HepG2 (cell line): ENCODE data around the gene UBE2E1. TPM values are rescaled to one million over a fixed set of nuclear protein-coding genes. Genes with fewer than 3 reads are reported as not detected.

Experiments
- ATAC-seq: fragments of 200-7000 bp; cut with Tn5 transposase; 3 replicates; pipeline ENCODE4 v1.9.1; 2020; ENCODE audit warnings: mild to moderate bottlenecking, moderate library complexity
- BruUV-seq: library from RNA; stranded (reverse); fragments of 400-500 nt; replicated peaks from 2 replicates; lab custom pipeline; 2021; lab: Mats Ljungman, UMichigan
- CTCF ChIA-PET: fragments of 300-600 bp; formaldehyde crosslinking; extraction: SDS; loops from one replicate; lab custom pipeline; 2021; ENCODE audit warnings: low total read pairs, inconsistent platforms, low intra/inter-chr PET ratio; lab: Yijun Ruan, JAX
- POLR2A ChIA-PET: fragments of 350-600 bp; sonication (Branson Sonifier 250); formaldehyde crosslinking; loops from one replicate; lab custom pipeline; 2020; ENCODE audit warnings: antibody characterized with exemption, inconsistent platforms; lab: Yijun Ruan, JAX
- DNase-seq: peaks from one replicate; pipeline ENCODE4 v3.0.0-alpha.2; 2015; ENCODE audit warnings: low spot score
- FAIRE-seq: peaks from 3 replicates; lab custom pipeline; 2011; peaks lifted over from hg19 to GRCh38; lab: Jason Lieb, UNC
- H2AFZ ChIP-seq: one replicate; pipeline ENCODE4 v1.6.1; 2011; ENCODE audit warnings: low read length, inconsistent platforms
- H3K27ac ChIP-seq: fragments of 300-600 bp; 3 replicates; pipeline ENCODE4 v1.8.0; 2011; ENCODE audit warnings: mixed run types, mild to moderate bottlenecking, mixed read lengths, low read length, inconsistent platforms; ENCODE audit not compliant: insufficient read depth; ENCODE audit errors: extremely low read length
- H3K27me3 ChIP-seq, 2 experiments: fragments of 200-600 bp in 1 of 2; 2 replicates in 1 of 2; 3 replicates in 1 of 2; pipeline versions ENCODE4 v1.6.0 to v1.8.0; 2011; ENCODE audit warnings: low read length in 2 of 2, mild to moderate bottlenecking in 2 of 2, moderate library complexity in 2 of 2, inconsistent platforms in 1 of 2; ENCODE audit not compliant: insufficient read depth in 2 of 2, control insufficient read depth in 1 of 2
- H3K36me3 ChIP-seq, 2 experiments: fragments of 200-600 bp in 1 of 2; replicated peaks in 1 of 2; 2 replicates in 1 of 2; 3 replicates in 1 of 2; pipeline versions ENCODE4 v1.5.1 to v1.8.0; 2011; ENCODE audit warnings: low read length in 2 of 2, inconsistent platforms in 1 of 2; ENCODE audit not compliant: insufficient read depth in 2 of 2, control insufficient read depth in 1 of 2
- H3K4me1 ChIP-seq: 2 replicates; pipeline ENCODE4 v1.5.1; 2012; ENCODE audit warnings: low read length, inconsistent platforms; ENCODE audit not compliant: insufficient read depth
- H3K4me2 ChIP-seq: 2 replicates; pipeline ENCODE4 v1.6.0; 2011; ENCODE audit warnings: low read depth, low read length, inconsistent platforms
- H3K4me3 ChIP-seq, 3 experiments: fragments of 200-600 bp in 1 of 3; sonication (generic), shearing (Covaris generic) in 1 of 3; replicated peaks in 1 of 3; 2 replicates each; pipeline ENCODE4 v1.5.1; 2011 to 2016; ENCODE audit warnings: low read length in 3 of 3, inconsistent platforms in 2 of 3, low read depth in 2 of 3, mild to moderate bottlenecking in 2 of 3, control low read depth in 1 of 3, mixed read lengths in 1 of 3; ENCODE audit not compliant: insufficient read depth in 1 of 3
- H3K79me2 ChIP-seq: one replicate; pipeline ENCODE4 v1.6.1; 2011; ENCODE audit warnings: low read length, inconsistent platforms; ENCODE audit not compliant: insufficient read depth
- H3K9ac ChIP-seq: 2 replicates; pipeline ENCODE4 v1.6.0; 2011; ENCODE audit warnings: mild to moderate bottlenecking, low read depth, low read length, inconsistent platforms; ENCODE audit not compliant: insufficient read depth
- H3K9me3 ChIP-seq: 2 replicates; pipeline ENCODE4 v1.5.1; 2012; ENCODE audit warnings: mild to moderate bottlenecking, low read length
- H4K20me1 ChIP-seq: 2 replicates; pipeline ENCODE4 v1.6.0; 2011; ENCODE audit warnings: inconsistent platforms, mild to moderate bottlenecking, low read length, moderate library complexity; ENCODE audit not compliant: insufficient read depth
- ELF3 ChIP-seq: IDR thresholded peaks from 2 replicates; pipeline ENCODE4 v1.6.1; 2016; ENCODE audit warnings: missing genetic modification reagents, missing compliant biosample characterization
- FOXA3 ChIP-seq: IDR thresholded peaks from 2 replicates; pipeline ENCODE4 v1.6.1; 2016; ENCODE audit warnings: missing genetic modification reagents, missing compliant biosample characterization
- RARA ChIP-seq: IDR thresholded peaks from 2 replicates; pipeline ENCODE4 v1.6.1; 2016; ENCODE audit warnings: missing genetic modification reagents, missing compliant biosample characterization
- RXRB ChIP-seq: IDR thresholded peaks from 2 replicates; pipeline ENCODE4 v1.6.1; 2016; ENCODE audit warnings: borderline replicate concordance, missing genetic modification reagents, missing compliant biosample characterization
- SKIL ChIP-seq: sonication (generic); formaldehyde crosslinking; IDR thresholded peaks from 2 replicates; pipeline ENCODE4 v1.8.0; 2022; ENCODE audit warnings: missing genetic modification reagents, mild to moderate bottlenecking, moderate library complexity, borderline replicate concordance
- ZBTB37 ChIP-seq: sonication (generic); formaldehyde crosslinking; IDR thresholded peaks from 2 replicates; pipeline ENCODE4 v1.4.0; 2020; ENCODE audit warnings: mild to moderate bottlenecking, missing genetic modification reagents
- ZBTB44 ChIP-seq: sonication (generic); formaldehyde crosslinking; IDR thresholded peaks from 2 replicates; pipeline ENCODE4 v1.4.0; 2020; ENCODE audit warnings: missing genetic modification reagents
- ZNF333 ChIP-seq: sonication (generic); formaldehyde crosslinking; IDR thresholded peaks from 2 replicates; pipeline ENCODE4 v1.4.0; 2020; ENCODE audit warnings: mild to moderate bottlenecking, missing genetic modification reagents, borderline replicate concordance
- ZNF383 ChIP-seq: sonication (generic); formaldehyde crosslinking; IDR thresholded peaks from 2 replicates; pipeline ENCODE4 v1.4.0; 2020; ENCODE audit warnings: missing genetic modification reagents, mild to moderate bottlenecking, borderline replicate concordance
- WGBS: methylation state at CpG from one replicate; pipeline ENCODE4 v1.1.6; 2017; ENCODE audit warnings: low lambda C conversion rate; 5-methylcytosine and 5-hydroxymethylcytosine counted together
- in situ Hi-C: cut with HindIII; loops from 2 replicates; pipeline ENCODE4 v1.10.0; 2017; ENCODE audit warnings: low pct_unique_long_range_greater_than_20kb; ENCODE audit not compliant: extremely low pct_ligation_motif_present
- intact Hi-C: fragments of 100-400 bp; cut with micrococcal nuclease; formaldehyde crosslinking; loops from one replicate; pipeline ENCODE4 v1.10.0; 2022; ENCODE audit not compliant: unreplicated experiment
- polyA plus RNA-seq, 8 experiments: library from polyadenylated mRNA; depleted of rRNA in 3 of 8; stranded (reverse) in 7 of 8; unstranded in 1 of 8; fragments of >200 nt; fragmentation: Illumina TruSeq in 4 of 8; extraction: Trizol in 4 of 8; gene quantifications; 2 replicates each; pipeline versions ENCODE4 v1.2.1 to v1.2.3, GENCODE V29; 2011 to 2016; ENCODE audit warnings: low read depth in 4 of 8, missing spikeins in 1 of 8, mixed read lengths in 1 of 8; ENCODE audit not compliant: insufficient read depth in 1 of 8
- total RNA-seq, 5 experiments: library from RNA; depleted of rRNA; stranded (reverse); fragments of >200 nt; fragmentation: Illumina TruSeq; extraction: Trizol; gene quantifications; 2 replicates each; pipeline ENCODE4 v1.2.3, GENCODE V29; 2016; ENCODE audit warnings: low read depth in 1 of 5
- TF ChIP-seq, protein P1 (sequence below): sonication (generic); formaldehyde crosslinking; IDR thresholded peaks from 2 replicates; pipeline ENCODE4 v1.5.0; 2020; ENCODE audit warnings: mild to moderate bottlenecking, missing genetic modification reagents, moderate library complexity
- TF ChIP-seq, protein P2 (sequence below): sonication (generic); formaldehyde crosslinking; IDR thresholded peaks from 2 replicates; pipeline ENCODE4 v1.8.1; 2022; ENCODE audit warnings: low read depth, mild to moderate bottlenecking, missing genetic modification reagents

Gene UBE2E1
- total and polyA plus RNA-seq, 2 of the 13 experiments (the other 11 are each of a cell fraction or from before 2014, with no cell fraction given) = 55.4 to 61.8 TPM

DNA sequence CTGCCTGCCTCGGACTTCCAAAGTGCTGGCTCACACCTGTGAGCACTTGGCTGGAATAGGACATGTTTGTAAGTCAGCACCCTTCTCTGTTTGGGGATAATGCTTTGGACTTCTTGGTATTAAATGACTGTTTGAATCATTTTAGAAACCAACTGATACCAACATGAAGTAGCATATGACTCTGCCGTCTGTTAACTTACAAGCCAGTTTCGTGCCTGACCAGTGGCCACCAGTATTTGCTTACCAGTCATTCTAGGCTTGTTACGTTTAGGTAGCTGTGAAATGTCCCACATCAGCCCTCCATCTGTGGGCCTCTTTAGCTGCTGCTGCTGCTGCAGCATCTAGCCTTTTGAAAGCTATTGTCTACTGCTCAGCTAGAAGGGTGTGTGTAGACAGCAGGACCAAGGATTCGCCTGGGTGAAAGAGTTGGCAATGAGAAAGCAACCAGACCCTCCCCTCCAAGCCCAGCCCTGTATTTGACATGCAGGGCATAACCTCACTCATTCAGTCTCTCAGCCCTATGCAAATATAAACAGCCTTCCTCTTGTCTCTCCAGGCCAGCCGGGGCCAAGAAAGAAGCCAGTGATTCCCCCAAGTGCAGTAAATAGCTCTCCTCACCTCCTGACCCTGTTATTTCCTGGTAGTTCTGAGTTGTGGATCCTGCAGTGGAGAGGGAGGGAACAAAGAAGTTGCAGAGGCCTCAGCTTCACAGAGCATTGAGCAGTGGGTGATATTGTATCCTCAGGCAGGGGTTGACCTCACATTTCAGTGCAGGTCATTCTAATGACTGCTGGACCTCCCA lies 60.0 kb downstream of the UBE2E1 start:
- intact Hi-C loops = no loop called here
- Histone ChIP-seq H3K9me3 (no peaks in the 10 kb centered on the region), H3K9ac (no peak overlapping the region), H3K4me2 (no peak overlapping the region; the same call in 1 of the 2 replicates), H3K27ac (peak overlapping the region; percentile 30), H2AFZ (no peak overlapping the region), H3K4me3 (no peak overlapping the region), H4K20me1 (peaks cover 18% of the 10 kb centered on the region), H3K36me3 (peaks cover 0 to 7% of the 10 kb centered on the region in 2 experiments; a peak in 2 of 5 replicates), H3K4me1 (peaks cover 29% of the 10 kb centered on the region), H3K27me3 (no peaks in the 10 kb centered on the region), H3K79me2 (peaks cover 24% of the 10 kb centered on the region)
- in situ Hi-C loops = no loop called here
- DNase-seq (peak; percentile 65), ATAC-seq (peak; percentile 84), FAIRE-seq (no peak)
- POLR2A ChIA-PET = interaction anchor here (1.4 kb wide), 1 partner anchor 51 kb away, joined by 5 read pairs; the partner anchor contains the start of genes NKIRAS1 and RPL15
- CTCF ChIA-PET = no interaction called here
- 73% methylated on average over 6 of the region's 6 CpGs for WGBS
- no TSS peak for BruUV-seq
- TF ChIP-seq RXRB (CRISPR knock-in tag) (0 out of 2 replicates have a peak, but pooled peaks have one; percentile 17), ZBTB37 (no peak), ZNF383 (CRISPR knock-in tag) (no peak), ELF3 (peak; percentile 56; the same call in 1 of the 2 replicates), SKIL (CRISPR knock-in tag) (0 out of 2 replicates have a peak, but pooled peaks have one; percentile 22), ZBTB44 (no peak), RARA (peak; percentile 53), ZNF333 (CRISPR knock-in tag) (no peak), FOXA3 (CRISPR knock-in tag) (peak; percentile 38; the same call in 1 of the 2 replicates)
- TF ChIP-seq, protein P1, sequence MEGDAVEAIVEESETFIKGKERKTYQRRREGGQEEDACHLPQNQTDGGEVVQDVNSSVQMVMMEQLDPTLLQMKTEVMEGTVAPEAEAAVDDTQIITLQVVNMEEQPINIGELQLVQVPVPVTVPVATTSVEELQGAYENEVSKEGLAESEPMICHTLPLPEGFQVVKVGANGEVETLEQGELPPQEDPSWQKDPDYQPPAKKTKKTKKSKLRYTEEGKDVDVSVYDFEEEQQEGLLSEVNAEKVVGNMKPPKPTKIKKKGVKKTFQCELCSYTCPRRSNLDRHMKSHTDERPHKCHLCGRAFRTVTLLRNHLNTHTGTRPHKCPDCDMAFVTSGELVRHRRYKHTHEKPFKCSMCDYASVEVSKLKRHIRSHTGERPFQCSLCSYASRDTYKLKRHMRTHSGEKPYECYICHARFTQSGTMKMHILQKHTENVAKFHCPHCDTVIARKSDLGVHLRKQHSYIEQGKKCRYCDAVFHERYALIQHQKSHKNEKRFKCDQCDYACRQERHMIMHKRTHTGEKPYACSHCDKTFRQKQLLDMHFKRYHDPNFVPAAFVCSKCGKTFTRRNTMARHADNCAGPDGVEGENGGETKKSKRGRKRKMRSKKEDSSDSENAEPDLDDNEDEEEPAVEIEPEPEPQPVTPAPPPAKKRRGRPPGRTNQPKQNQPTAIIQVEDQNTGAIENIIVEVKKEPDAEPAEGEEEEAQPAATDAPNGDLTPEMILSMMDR (CRISPR knock-in tag) = no peak
- TF ChIP-seq, protein P2, sequence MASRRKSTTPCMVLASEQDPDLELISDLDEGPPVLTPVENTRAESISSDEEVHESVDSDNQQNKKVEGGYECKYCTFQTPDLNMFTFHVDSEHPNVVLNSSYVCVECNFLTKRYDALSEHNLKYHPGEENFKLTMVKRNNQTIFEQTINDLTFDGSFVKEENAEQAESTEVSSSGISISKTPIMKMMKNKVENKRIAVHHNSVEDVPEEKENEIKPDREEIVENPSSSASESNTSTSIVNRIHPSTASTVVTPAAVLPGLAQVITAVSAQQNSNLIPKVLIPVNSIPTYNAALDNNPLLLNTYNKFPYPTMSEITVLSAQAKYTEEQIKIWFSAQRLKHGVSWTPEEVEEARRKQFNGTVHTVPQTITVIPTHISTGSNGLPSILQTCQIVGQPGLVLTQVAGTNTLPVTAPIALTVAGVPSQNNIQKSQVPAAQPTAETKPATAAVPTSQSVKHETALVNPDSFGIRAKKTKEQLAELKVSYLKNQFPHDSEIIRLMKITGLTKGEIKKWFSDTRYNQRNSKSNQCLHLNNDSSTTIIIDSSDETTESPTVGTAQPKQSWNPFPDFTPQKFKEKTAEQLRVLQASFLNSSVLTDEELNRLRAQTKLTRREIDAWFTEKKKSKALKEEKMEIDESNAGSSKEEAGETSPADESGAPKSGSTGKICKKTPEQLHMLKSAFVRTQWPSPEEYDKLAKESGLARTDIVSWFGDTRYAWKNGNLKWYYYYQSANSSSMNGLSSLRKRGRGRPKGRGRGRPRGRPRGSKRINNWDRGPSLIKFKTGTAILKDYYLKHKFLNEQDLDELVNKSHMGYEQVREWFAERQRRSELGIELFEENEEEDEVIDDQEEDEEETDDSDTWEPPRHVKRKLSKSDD (CRISPR knock-in tag) = no peak
